GM23338 (cell line): Measurements from ENCODE around the gene MINDY3. TPM values are rescaled to one million over a fixed set of nuclear protein-coding genes. Genes with fewer than 3 reads are reported as not detected.

ENCODE experiments used
- ATAC-seq: fragments of 200-7000 bp; cut with Tn5 transposase; 3 replicates; pipeline ENCODE4 v1.9.1; 2020
- DNase-seq: peaks from one replicate; pipeline ENCODE4 v3.0.0-alpha.2; 2015; ENCODE audit warnings: low spot score
- H2AFZ ChIP-seq: fragments of 200-600 bp; sonication (generic); 2 replicates; pipeline ENCODE4 v1.8.0; 2016; ENCODE audit warnings: antibody characterized with exemption, mild to moderate bottlenecking, moderate library complexity
- H3F3A ChIP-seq: fragments of 200-600 bp; sonication (generic); replicated peaks from 2 replicates; pipeline ENCODE4 v1.8.0; 2017; ENCODE audit warnings: antibody characterized with exemption, mixed run types, low read depth
- H3K27ac ChIP-seq: fragments of 200-600 bp; sonication (generic); 2 replicates; pipeline ENCODE4 v1.6.1; 2016; ENCODE audit warnings: low read depth
- H3K27me3 ChIP-seq: fragments of 200-600 bp; sonication (generic); 2 replicates; pipeline ENCODE4 v1.8.0; 2016; ENCODE audit warnings: mild to moderate bottlenecking, mixed run types, moderate library complexity; ENCODE audit not compliant: insufficient read depth
- H3K36me3 ChIP-seq: fragments of 200-600 bp; sonication (generic); 2 replicates; pipeline ENCODE4 v1.8.0; 2016; ENCODE audit warnings: mild to moderate bottlenecking; ENCODE audit not compliant: insufficient read depth
- H3K4me1 ChIP-seq: fragments of 200-600 bp; sonication (generic); 2 replicates; pipeline ENCODE4 v1.8.0; 2016; ENCODE audit warnings: mild to moderate bottlenecking, moderate library complexity; ENCODE audit not compliant: insufficient read depth
- H3K4me2 ChIP-seq: fragments of 200-600 bp; sonication (generic); 2 replicates; pipeline ENCODE4 v1.7.1; 2017; ENCODE audit warnings: mixed run types
- H3K4me3 ChIP-seq: fragments of 200-600 bp; sonication (generic); 2 replicates; pipeline ENCODE4 v1.6.1; 2016; ENCODE audit warnings: mixed run types
- H3K79me2 ChIP-seq: fragments of 200-600 bp; sonication (generic); replicated peaks from 2 replicates; pipeline ENCODE4 v1.8.0; 2017; ENCODE audit warnings: mild to moderate bottlenecking; ENCODE audit not compliant: insufficient read depth
- H3K9me2 ChIP-seq: fragments of 200-600 bp; sonication (generic); 2 replicates; pipeline ENCODE4 v1.8.0; 2017; ENCODE audit not compliant: insufficient read depth
- H4K20me1 ChIP-seq: fragments of 200-600 bp; sonication (generic); replicated peaks from 2 replicates; pipeline ENCODE4 v1.8.0; 2017; ENCODE audit warnings: mild to moderate bottlenecking; ENCODE audit not compliant: insufficient read depth
- H3K27ac Mint-ChIP-seq: 2 replicates; pipeline ENCODE4 v1.8.0; 2020; ENCODE audit warnings: inconsistent platforms, mild to moderate bottlenecking, moderate library complexity, mixed read lengths
- H3K27me3 Mint-ChIP-seq: 3 replicates; pipeline ENCODE4 v1.8.0; 2022; ENCODE audit warnings: low read depth, mild to moderate bottlenecking, moderate library complexity, mixed read lengths, inconsistent platforms; ENCODE audit not compliant: insufficient read depth, poor library complexity
- H3K36me3 Mint-ChIP-seq: 3 replicates; pipeline ENCODE4 v1.8.0; 2021; ENCODE audit warnings: low read depth, mild to moderate bottlenecking, inconsistent platforms, moderate library complexity, mixed read lengths
- H3K4me1 Mint-ChIP-seq: 3 replicates; pipeline ENCODE4 v1.8.0; 2020; ENCODE audit warnings: mild to moderate bottlenecking, inconsistent platforms, mixed read lengths
- H3K4me3 Mint-ChIP-seq: 3 replicates; pipeline ENCODE4 v1.8.0; 2021; ENCODE audit warnings: moderate library complexity, mild to moderate bottlenecking, inconsistent platforms, mixed read lengths
- H3K9me3 Mint-ChIP-seq: 3 replicates; pipeline ENCODE4 v1.8.0; 2020; ENCODE audit warnings: moderate library complexity, mild to moderate bottlenecking, inconsistent platforms, mixed read lengths
- CREB1 ChIP-seq: fragments of 250-450 bp; sonication (Bioruptor Pico); IDR thresholded peaks from 2 replicates; pipeline ENCODE4 v1.5.0; 2020; ENCODE audit warnings: low read depth, mild to moderate bottlenecking, moderate library complexity
- EZH2 ChIP-seq: fragments of 200-600 bp; sonication (generic); IDR thresholded peaks from one replicate; pipeline ENCODE4 v1.8.0; 2017; ENCODE audit warnings: antibody characterized with exemption, mild to moderate bottlenecking, low read depth; ENCODE audit not compliant: unreplicated experiment
- JUNB ChIP-seq: IDR thresholded peaks from one replicate; pipeline ENCODE4 v1.6.1; 2016; ENCODE audit warnings: antibody characterized with exemption; ENCODE audit not compliant: unreplicated experiment
- NANOG ChIP-seq: IDR thresholded peaks from 2 replicates; pipeline ENCODE4 v1.6.1; 2016; ENCODE audit warnings: antibody characterized with exemption, borderline replicate concordance
- POLR2AphosphoS5 ChIP-seq: IDR thresholded peaks from 2 replicates; pipeline ENCODE4 v1.6.1; 2016; ENCODE audit warnings: antibody characterized with exemption, low read depth
- STAT1 ChIP-seq: IDR thresholded peaks from one replicate; pipeline ENCODE4 v1.6.1; 2016; ENCODE audit warnings: antibody characterized with exemption; ENCODE audit not compliant: unreplicated experiment
- ZNF331 ChIP-seq: fragments of 250-450 bp; sonication (Bioruptor Pico); IDR thresholded peaks from 2 replicates; pipeline ENCODE4 v1.5.0; 2020; ENCODE audit warnings: low read depth, mild to moderate bottlenecking, moderate library complexity
- polyA plus RNA-seq: library from polyadenylated mRNA; unstranded; fragments of >200 nt; fragmentation: Nextera tagmentation; extraction: Ambion mirVana; gene quantifications from 2 replicates; pipeline ENCODE4 v1.2.1, GENCODE V29; 2016
- total RNA-seq: library from RNA; depleted of rRNA; stranded (reverse); fragments of >200 nt; shearing (Covaris generic); gene quantifications from 2 replicates; pipeline ENCODE4 v1.2.3, GENCODE V29; 2014
- TF ChIP-seq, protein P1 (sequence below): IDR thresholded peaks from one replicate; pipeline ENCODE4 v1.6.1; 2018; ENCODE audit warnings: antibody characterized with exemption; ENCODE audit not compliant: unreplicated experiment
- TF ChIP-seq, protein P2 (sequence below), 2 experiments: fragments of 200-600 bp in 1 of 2; sonication (generic) in 1 of 2; conservative IDR thresholded peaks; 2 replicates each; pipeline versions ENCODE4 v1.5.1 to v1.6.1; 2016 to 2017; ENCODE audit warnings: antibody characterized with exemption in 2 of 2, low read depth in 2 of 2, mild to moderate bottlenecking in 2 of 2, moderate library complexity in 1 of 2

MINDY3 gene
- total and polyA plus RNA-seq, 2 experiments from 2014 or later = 10.2 to 13.6 TPM

- no peak for DNase-seq
- TF ChIP-seq STAT1 = no peak
- Mint-ChIP-seq H3K4me3 (no peak overlapping the region), H3K9me3 (no peaks in the 10 kb centered on the region), H3K27ac (no peak overlapping the region), H3K27me3 (no peaks in the 10 kb centered on the region), H3K36me3 (no peaks in the 10 kb centered on the region), H3K4me1 (peaks cover 3% of the 10 kb centered on the region; the same call in 2 of the 3 replicates)
- no peaks in the 10 kb centered on the region for H3K79me2 ChIP-seq
- no peaks in the 10 kb centered on the region for H3K4me1 ChIP-seq
- H3K27me3 ChIP-seq = no peaks in the 10 kb centered on the region
- H2AFZ ChIP-seq = no peak overlapping the region
- H3K4me2 ChIP-seq = no peak overlapping the region
- no peaks in the 10 kb centered on the region for H3K36me3 ChIP-seq
- ATAC-seq = no peak
- no peaks in the 10 kb centered on the region for H3K9me2 ChIP-seq
- H3K27ac ChIP-seq = no peak overlapping the region
- H3K4me3 ChIP-seq = no peak overlapping the region
- no peaks in the 10 kb centered on the region for H4K20me1 ChIP-seq
- no peaks in the 10 kb centered on the region for H3F3A ChIP-seq
Observed at GRCh38 chr10:15797346-15797745, 63.0 kb downstream of the MINDY3 start.

GRCh38 chr10:15796762-15797161 is 63.5 kb downstream of the MINDY3 start:
- Mint-ChIP-seq H3K4me1 (no peaks in the 10 kb centered on the region), H3K27me3 (no peaks in the 10 kb centered on the region), H3K9me3 (no peaks in the 10 kb centered on the region), H3K36me3 (no peaks in the 10 kb centered on the region), H3K27ac (no peak overlapping the region), H3K4me3 (no peak overlapping the region)
- ATAC-seq = no peak
- H3K27me3 ChIP-seq = no peaks in the 10 kb centered on the region
- no peaks in the 10 kb centered on the region for H3F3A ChIP-seq
- no peak for DNase-seq
- H3K4me3 ChIP-seq = no peak overlapping the region
- H2AFZ ChIP-seq = no peak overlapping the region
- H3K9me2 ChIP-seq = no peaks in the 10 kb centered on the region
- H3K4me1 ChIP-seq = no peaks in the 10 kb centered on the region
- H3K27ac ChIP-seq = no peak overlapping the region
- no peaks in the 10 kb centered on the region for H3K79me2 ChIP-seq
- no peaks in the 10 kb centered on the region for H3K36me3 ChIP-seq
- no peak overlapping the region for H3K4me2 ChIP-seq
- no peaks in the 10 kb centered on the region for H4K20me1 ChIP-seq
- TF ChIP-seq EZH2 = no peak
- TF ChIP-seq POLR2AphosphoS5 = no peak
- no peak for TF ChIP-seq NANOG
- no peak for TF ChIP-seq ZNF331 (CRISPR knock-in tag)
- TF ChIP-seq, protein P1, sequence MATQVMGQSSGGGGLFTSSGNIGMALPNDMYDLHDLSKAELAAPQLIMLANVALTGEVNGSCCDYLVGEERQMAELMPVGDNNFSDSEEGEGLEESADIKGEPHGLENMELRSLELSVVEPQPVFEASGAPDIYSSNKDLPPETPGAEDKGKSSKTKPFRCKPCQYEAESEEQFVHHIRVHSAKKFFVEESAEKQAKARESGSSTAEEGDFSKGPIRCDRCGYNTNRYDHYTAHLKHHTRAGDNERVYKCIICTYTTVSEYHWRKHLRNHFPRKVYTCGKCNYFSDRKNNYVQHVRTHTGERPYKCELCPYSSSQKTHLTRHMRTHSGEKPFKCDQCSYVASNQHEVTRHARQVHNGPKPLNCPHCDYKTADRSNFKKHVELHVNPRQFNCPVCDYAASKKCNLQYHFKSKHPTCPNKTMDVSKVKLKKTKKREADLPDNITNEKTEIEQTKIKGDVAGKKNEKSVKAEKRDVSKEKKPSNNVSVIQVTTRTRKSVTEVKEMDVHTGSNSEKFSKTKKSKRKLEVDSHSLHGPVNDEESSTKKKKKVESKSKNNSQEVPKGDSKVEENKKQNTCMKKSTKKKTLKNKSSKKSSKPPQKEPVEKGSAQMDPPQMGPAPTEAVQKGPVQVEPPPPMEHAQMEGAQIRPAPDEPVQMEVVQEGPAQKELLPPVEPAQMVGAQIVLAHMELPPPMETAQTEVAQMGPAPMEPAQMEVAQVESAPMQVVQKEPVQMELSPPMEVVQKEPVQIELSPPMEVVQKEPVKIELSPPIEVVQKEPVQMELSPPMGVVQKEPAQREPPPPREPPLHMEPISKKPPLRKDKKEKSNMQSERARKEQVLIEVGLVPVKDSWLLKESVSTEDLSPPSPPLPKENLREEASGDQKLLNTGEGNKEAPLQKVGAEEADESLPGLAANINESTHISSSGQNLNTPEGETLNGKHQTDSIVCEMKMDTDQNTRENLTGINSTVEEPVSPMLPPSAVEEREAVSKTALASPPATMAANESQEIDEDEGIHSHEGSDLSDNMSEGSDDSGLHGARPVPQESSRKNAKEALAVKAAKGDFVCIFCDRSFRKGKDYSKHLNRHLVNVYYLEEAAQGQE = no peak
- TF ChIP-seq JUNB = no peak
- TF ChIP-seq, protein P2, sequence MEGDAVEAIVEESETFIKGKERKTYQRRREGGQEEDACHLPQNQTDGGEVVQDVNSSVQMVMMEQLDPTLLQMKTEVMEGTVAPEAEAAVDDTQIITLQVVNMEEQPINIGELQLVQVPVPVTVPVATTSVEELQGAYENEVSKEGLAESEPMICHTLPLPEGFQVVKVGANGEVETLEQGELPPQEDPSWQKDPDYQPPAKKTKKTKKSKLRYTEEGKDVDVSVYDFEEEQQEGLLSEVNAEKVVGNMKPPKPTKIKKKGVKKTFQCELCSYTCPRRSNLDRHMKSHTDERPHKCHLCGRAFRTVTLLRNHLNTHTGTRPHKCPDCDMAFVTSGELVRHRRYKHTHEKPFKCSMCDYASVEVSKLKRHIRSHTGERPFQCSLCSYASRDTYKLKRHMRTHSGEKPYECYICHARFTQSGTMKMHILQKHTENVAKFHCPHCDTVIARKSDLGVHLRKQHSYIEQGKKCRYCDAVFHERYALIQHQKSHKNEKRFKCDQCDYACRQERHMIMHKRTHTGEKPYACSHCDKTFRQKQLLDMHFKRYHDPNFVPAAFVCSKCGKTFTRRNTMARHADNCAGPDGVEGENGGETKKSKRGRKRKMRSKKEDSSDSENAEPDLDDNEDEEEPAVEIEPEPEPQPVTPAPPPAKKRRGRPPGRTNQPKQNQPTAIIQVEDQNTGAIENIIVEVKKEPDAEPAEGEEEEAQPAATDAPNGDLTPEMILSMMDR (conservative IDR thresholded peaks at IDR 0.05; ENCODE audit: low read depth in 2 of 2) = no peak
- no peak for TF ChIP-seq STAT1
- no peak for TF ChIP-seq CREB1 (CRISPR knock-in tag)
